H1 (cell line): Measurements from ENCODE around the gene TEX28. TPM values are rescaled to one million over a fixed set of nuclear protein-coding genes. Genes with fewer than 3 reads are reported as not detected.

Source experiments
- GABPA ChIP-seq: IDR thresholded peaks from 2 replicates; pipeline ENCODE4 v1.6.1; 2011; ENCODE audit warnings: mild to moderate bottlenecking, low read length, moderate library complexity, borderline replicate concordance; ENCODE audit not compliant: insufficient read depth
- RFX5 ChIP-seq: IDR thresholded peaks from 2 replicates; pipeline ENCODE4 v1.6.1; 2011; ENCODE audit warnings: low read depth, low read length, improper control_type of control experiment, borderline replicate concordance
- polyA plus RNA-seq, 7 experiments: library from polyadenylated mRNA; depleted of rRNA in 3 of 7; stranded (reverse) in 5 of 7; unstranded in 2 of 7; fragments of >200 nt in 5 of 7; fragments of 200-250 nt in 2 of 7; gene quantifications; 1 replicate in 5 of 7; 2 replicates in 1 of 7; 4 replicates in 1 of 7; pipeline versions ENCODE4 v1.2.1 to v1.2.3, GENCODE V29; 2011 to 2013; ENCODE audit warnings: missing spikeins in 2 of 7, mixed read lengths in 2 of 7
- total RNA-seq: library from RNA; stranded (reverse); fragmentation: NEBNext Ultra II Directional; extraction: Animal tissue kit (Norgen Biotek cat#: 25700); gene quantifications from 2 replicates; pipeline ENCODE4 v1.2.1, GENCODE V29; 2021

TEX28 gene
- total and polyA plus RNA-seq, 2 of the 8 experiments (the other 6 are each of a cell fraction or from before 2014, with no cell fraction given), result not detected

- no peak for TF ChIP-seq RFX5
- TF ChIP-seq GABPA, result no peak
- TF ChIP-seq, all 59 proteins: peak for 0
These were observed 16.0 kb upstream of the TEX28 start (continued) for GRCh38 chrX:154310616-154311536.
